ENCODE results near the gene NCOA1.

The NCOA1 gene

GRCh38 chr2:24702800-24703199 is 211.7 kb downstream of the NCOA1 start:
- peak; percentile 23 for DNase-seq (ENCODE audit: low spot score)

- DNase-seq (ENCODE audit: low spot score), result no peak
These were observed 213.6 kb downstream of the NCOA1 start for GRCh38 chr2:24704692-24705091.

- no peak for DNase-seq (ENCODE audit: low spot score)
These were observed 216.1 kb downstream of the NCOA1 start for GRCh38 chr2:24707143-24707542.

DNA sequence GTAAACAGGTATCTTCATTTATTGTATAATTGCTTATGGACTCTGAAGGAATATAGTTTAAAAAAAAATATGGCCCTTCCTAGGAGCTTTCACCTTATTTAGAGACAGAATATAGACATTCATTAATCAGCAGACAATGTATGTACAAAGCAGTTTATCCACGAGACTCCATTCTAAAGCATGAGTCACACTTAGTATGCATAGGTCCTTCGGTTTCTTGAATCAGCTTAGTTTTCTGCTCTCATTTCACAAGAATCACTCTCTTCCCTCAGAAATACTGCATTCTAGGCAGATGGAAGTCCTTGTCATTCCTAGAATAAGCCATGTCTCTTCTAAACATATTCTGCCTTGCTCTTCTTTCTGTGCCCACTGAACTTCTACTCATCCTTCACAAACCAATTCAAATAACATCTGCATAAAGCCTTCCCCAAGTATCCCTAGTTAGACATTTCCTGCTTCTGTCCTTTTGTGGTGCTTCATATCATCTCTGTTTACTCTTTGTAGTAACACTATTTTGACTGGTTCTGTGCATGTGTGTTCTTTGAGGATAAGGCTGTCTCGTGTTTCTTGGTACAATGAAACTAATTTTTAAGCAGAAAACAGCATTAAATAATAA is 217.6 kb downstream of the NCOA1 start:
- DNase-seq (ENCODE audit: low spot score), result no peak

- DNase-seq (ENCODE audit: low spot score), result no peak
These were observed 219.8 kb downstream of the NCOA1 start for GRCh38 chr2:24710806-24711205.

- DNase-seq (ENCODE audit: low spot score), result no peak
These were observed 220.8 kb downstream of the NCOA1 start for GRCh38 chr2:24711865-24712264.

GRCh38 chr2:24712296-24712695 is 221.2 kb downstream of the NCOA1 start:
- no peak for DNase-seq (ENCODE audit: low spot score)

DNA sequence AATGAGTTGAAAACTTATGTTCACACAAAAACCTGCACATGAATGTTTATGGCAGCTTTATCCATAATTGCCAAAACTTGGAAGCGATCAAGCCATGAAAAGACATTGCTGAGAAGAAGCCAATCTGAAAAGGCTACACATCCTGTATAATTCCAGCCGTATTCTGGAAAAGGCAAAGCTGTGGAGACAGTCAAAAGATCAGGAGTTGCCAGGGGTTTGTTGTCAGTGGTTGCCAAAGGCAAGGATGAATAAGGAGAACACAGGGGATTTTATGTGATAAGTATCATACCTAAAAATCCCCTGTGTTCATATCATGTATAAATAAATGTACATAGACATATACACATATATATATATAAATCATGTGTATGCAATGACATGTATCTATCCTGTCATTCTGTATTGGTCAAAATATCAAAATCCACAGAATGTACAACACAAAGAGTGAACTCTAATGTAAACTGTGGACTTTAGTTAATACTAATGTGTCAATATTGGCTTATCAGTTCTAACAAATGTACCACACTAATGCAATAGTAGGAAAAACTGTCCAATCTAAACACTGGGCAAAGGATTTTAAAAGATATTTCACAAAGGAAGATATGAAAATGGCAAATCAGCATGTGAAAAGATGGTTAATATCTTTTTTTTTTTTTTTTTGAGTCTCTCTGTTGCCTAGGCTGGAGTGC is 226.4 kb downstream of the NCOA1 start:
- no peak for DNase-seq (ENCODE audit: low spot score)

DNA sequence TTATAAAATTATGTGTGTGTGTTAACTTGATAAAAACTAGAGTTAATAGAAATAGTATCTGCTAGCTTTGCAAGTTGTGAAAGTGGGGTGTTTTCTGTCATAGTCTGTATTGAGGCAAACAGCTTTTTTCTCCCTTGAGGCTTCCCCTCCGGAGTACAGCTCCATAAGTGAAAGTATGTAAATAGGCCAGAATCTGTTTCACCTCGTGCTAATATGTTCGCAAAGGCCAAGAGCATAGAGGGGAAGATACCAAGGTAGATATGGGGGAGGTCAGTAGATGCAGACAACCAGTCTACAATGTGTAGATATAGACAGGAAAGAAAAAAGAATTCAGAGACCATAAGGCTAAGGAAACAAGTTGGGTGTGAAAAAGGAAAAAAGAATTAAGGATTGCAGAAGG is 229.3 kb downstream of the NCOA1 start:
- no peak for DNase-seq (ENCODE audit: low spot score)

GRCh38 chr2:24721470-24721869 is 230.4 kb downstream of the NCOA1 start:
- no peak for DNase-seq (ENCODE audit: low spot score)

GRCh38 chr2:24722141-24722790 is 231.2 kb downstream of the NCOA1 start:
- no peak for DNase-seq (ENCODE audit: low spot score)

DNA sequence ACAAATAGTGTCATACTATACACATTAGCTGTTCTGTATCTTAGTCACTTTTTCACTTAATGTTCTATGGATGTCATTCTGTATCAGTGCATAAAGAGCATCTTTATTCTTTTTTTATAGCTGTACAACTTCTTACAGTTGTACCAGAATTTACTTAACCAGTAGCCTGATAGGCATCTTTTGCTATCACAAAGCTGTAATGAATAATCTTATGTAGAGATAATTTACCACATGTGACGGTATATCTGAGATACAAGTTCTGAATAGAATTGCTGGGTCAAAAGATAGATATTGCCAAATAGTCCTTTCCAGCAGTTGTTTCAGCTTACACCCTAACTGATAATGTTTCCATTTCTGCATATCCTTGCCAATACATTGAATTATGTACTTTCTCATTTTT is 232.1 kb downstream of the NCOA1 start:
- DNase-seq (ENCODE audit: low spot score), result no peak

DNA sequence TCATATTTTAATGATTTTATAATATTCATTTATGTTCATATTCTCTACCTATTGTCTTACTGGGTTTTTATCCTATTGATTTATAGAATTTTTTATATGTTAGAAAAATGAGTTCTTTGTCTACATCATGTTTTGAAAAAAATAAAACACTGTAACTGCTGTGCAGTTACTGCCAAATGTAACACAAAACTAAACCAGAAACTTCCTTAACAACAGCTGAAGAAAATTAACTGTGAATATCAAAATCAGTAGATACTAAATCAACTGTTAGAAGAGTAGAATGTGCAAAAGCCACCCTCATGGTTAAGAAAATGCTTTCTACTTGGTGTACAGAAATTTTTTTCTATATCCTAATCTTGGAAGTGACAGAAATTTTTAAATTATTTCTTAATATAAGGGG is 232.6 kb downstream of the NCOA1 start:
- DNase-seq (ENCODE audit: low spot score), result no peak

GRCh38 chr2:24724111-24724775 is 233.2 kb downstream of the NCOA1 start:
- no peak for DNase-seq (ENCODE audit: low spot score)

- no peak for DNase-seq (ENCODE audit: low spot score)
These were observed 234.9 kb downstream of the NCOA1 start for GRCh38 chr2:24725956-24726355.

DNA sequence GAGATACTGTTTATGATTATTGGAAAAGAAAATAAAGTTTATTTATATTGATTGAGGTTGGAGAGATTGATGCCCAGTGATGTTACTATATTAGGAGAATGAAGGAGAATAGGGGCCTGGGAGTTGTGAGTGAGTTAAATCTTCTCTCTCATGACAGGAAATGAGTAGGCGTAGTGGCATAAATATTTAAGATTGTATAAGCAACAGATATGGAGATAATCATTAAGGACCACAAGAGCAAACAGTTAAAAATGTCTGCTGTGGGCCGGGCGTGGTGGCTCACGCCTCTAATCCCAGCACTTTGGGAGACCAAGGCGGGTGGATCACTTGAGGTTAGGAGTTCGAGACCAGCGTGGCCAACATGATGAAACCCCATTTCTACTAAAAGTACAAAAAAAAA is 239.4 kb downstream of the NCOA1 start:
- no peak for DNase-seq (ENCODE audit: low spot score)

- no peak for DNase-seq (ENCODE audit: low spot score)
These were observed 240.0 kb downstream of the NCOA1 start for GRCh38 chr2:24731040-24731439.

- no peak for DNase-seq (ENCODE audit: low spot score)
These were observed 240.9 kb downstream of the NCOA1 start for GRCh38 chr2:24731923-24732322.

- no peak for DNase-seq (ENCODE audit: low spot score)
These were observed 243.7 kb downstream of the NCOA1 start for GRCh38 chr2:24734741-24735140.

DNA sequence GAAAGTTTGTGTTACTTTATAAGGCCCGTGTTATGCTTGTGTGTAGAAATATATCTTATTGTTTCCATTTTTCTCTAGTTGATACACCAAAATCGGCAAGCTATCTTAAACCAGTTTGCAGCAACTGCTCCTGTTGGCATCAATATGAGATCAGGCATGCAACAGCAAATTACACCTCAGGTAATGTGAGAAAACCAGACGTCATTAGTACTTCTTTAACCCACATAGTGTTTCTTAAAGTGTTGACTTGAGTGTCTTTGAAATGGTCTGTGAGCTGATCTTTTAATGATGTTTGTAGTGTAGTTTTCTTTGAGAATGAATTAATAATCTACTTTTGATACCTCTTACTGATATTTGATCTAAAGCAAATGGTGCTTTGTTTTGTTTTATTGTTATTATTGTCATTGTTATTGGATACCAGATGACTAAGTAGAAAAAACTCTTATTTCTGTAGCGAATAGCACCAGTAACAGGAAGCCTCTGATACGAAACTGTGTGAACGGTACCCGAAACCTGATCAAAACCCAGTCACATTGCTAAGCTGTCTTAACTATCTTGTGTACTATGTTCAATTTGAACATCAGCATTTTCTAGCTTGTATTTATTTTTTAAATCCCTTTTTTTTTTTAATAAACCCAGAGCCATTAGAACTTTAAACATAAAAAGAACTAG is 248.4 kb downstream of the NCOA1 start:
- DNase-seq (ENCODE audit: low spot score), result no peak

- no peak for DNase-seq (ENCODE audit: low spot score)
These were observed 249.1 kb downstream of the NCOA1 start for GRCh38 chr2:24740142-24740541.

- DNase-seq (ENCODE audit: low spot score), result no peak
These were observed 251.7 kb downstream of the NCOA1 start for GRCh38 chr2:24742730-24743129.

Data from LoVo (cell line).